HL-60 (cell line): ENCODE results near the gene TVP23A.

Experiments used
- DNase-seq, 2 experiments: peaks; one replicate each; pipeline ENCODE4 v3.0.0-alpha.2; 2010 to 2020; ENCODE audit warnings: low read depth in 1 of 2, low spot score in 1 of 2
- H3K27ac ChIP-seq: fragments of 250-450 bp; sonication (Bioruptor Pico); replicated peaks from 2 replicates; pipeline ENCODE4 v1.5.1; 2020; ENCODE audit warnings: mild to moderate bottlenecking, moderate library complexity
- H3K27me3 ChIP-seq: fragments of 250-450 bp; sonication (Bioruptor Pico); 2 replicates; pipeline ENCODE4 v1.5.1; 2021; ENCODE audit warnings: mild to moderate bottlenecking, moderate library complexity; ENCODE audit not compliant: insufficient read depth, poor library complexity, severe bottlenecking
- H3K4me3 ChIP-seq: replicated peaks from 2 replicates; pipeline ENCODE4 v1.5.1; 2011; ENCODE audit warnings: mild to moderate bottlenecking, control low read depth, low read length; ENCODE audit not compliant: insufficient read depth
- GABPA ChIP-seq: IDR thresholded peaks from 2 replicates; pipeline ENCODE4 v1.6.1; 2012; ENCODE audit warnings: low read depth
- POLR2AphosphoS5 ChIP-seq: IDR thresholded peaks from 2 replicates; pipeline ENCODE4 v1.6.1; 2012; ENCODE audit warnings: low read depth
- SPI1 ChIP-seq: IDR thresholded peaks from 2 replicates; pipeline ENCODE4 v1.6.1; 2012; ENCODE audit warnings: low read depth, mild to moderate bottlenecking, borderline replicate concordance
- TF ChIP-seq, protein P1 (sequence below): IDR thresholded peaks from one replicate; pipeline ENCODE4 v1.5.1; 2011; ENCODE audit warnings: low read length, control low read depth, inconsistent platforms; ENCODE audit not compliant: insufficient read depth
- TF ChIP-seq, protein P2 (sequence below): IDR thresholded peaks from 2 replicates; pipeline ENCODE4 v1.6.1; 2012; ENCODE audit warnings: low read depth; ENCODE audit not compliant: insufficient replicate concordance

Gene TVP23A

DNA sequence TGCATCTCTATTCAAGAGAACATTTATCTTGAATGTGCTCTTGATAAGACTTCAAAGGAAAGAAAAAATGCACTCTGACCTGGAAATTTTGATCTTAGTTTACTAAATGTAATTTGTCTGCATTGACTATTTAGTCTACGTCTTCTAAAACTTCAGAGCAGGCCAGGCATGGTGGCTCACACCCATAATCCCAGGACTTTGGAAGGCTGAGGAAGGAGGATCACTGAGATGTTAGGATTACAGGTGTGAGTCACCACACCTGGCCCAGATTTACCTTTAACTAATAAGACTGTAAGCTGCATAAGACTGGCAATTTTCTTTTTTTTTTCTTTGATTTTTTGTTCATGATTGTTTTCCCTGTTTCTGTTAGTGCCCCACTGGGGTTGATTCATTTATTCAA, 39.6 kb upstream of the TVP23A start:
- TF ChIP-seq, protein P1, sequence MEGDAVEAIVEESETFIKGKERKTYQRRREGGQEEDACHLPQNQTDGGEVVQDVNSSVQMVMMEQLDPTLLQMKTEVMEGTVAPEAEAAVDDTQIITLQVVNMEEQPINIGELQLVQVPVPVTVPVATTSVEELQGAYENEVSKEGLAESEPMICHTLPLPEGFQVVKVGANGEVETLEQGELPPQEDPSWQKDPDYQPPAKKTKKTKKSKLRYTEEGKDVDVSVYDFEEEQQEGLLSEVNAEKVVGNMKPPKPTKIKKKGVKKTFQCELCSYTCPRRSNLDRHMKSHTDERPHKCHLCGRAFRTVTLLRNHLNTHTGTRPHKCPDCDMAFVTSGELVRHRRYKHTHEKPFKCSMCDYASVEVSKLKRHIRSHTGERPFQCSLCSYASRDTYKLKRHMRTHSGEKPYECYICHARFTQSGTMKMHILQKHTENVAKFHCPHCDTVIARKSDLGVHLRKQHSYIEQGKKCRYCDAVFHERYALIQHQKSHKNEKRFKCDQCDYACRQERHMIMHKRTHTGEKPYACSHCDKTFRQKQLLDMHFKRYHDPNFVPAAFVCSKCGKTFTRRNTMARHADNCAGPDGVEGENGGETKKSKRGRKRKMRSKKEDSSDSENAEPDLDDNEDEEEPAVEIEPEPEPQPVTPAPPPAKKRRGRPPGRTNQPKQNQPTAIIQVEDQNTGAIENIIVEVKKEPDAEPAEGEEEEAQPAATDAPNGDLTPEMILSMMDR, result no peak
- no peak for TF ChIP-seq GABPA
- TF ChIP-seq, protein P2, sequence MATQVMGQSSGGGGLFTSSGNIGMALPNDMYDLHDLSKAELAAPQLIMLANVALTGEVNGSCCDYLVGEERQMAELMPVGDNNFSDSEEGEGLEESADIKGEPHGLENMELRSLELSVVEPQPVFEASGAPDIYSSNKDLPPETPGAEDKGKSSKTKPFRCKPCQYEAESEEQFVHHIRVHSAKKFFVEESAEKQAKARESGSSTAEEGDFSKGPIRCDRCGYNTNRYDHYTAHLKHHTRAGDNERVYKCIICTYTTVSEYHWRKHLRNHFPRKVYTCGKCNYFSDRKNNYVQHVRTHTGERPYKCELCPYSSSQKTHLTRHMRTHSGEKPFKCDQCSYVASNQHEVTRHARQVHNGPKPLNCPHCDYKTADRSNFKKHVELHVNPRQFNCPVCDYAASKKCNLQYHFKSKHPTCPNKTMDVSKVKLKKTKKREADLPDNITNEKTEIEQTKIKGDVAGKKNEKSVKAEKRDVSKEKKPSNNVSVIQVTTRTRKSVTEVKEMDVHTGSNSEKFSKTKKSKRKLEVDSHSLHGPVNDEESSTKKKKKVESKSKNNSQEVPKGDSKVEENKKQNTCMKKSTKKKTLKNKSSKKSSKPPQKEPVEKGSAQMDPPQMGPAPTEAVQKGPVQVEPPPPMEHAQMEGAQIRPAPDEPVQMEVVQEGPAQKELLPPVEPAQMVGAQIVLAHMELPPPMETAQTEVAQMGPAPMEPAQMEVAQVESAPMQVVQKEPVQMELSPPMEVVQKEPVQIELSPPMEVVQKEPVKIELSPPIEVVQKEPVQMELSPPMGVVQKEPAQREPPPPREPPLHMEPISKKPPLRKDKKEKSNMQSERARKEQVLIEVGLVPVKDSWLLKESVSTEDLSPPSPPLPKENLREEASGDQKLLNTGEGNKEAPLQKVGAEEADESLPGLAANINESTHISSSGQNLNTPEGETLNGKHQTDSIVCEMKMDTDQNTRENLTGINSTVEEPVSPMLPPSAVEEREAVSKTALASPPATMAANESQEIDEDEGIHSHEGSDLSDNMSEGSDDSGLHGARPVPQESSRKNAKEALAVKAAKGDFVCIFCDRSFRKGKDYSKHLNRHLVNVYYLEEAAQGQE, result no peak
- TF ChIP-seq POLR2AphosphoS5, result no peak
- TF ChIP-seq SPI1, result no peak
- Histone ChIP-seq H3K27ac (no peak overlapping the region), H3K4me3 (no peak overlapping the region), H3K27me3 (no peaks in the 10 kb centered on the region)
- DNase-seq, result no peak

DNA sequence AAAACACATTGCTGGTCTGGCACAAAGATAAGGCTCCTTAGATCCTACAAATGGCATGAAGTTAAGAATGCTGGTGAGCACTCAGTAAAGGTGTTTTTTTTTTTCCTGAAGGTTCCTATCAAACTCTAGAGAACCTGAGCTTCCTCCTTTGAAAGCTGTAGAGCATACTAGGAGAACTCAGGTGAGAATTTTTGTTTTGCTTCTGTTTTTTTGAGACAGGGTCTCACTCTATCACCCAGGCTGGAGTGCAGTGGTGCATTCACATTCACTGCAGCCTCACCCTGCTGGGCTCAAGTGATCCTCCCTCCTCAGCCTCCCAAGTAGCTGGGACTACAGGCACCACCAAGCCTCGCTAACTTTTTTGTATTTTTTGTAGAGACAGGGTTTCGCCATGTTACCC, 37.4 kb upstream of the TVP23A start:
- H3K27me3 ChIP-seq, result no peaks in the 10 kb centered on the region
- H3K4me3 ChIP-seq, result no peak overlapping the region
- TF ChIP-seq POLR2AphosphoS5 (no peak), SPI1 (no peak), GABPA (no peak)
- TF ChIP-seq, protein P1, result no peak
- TF ChIP-seq, protein P2, result no peak
- no peak for DNase-seq
- no peak overlapping the region for H3K27ac ChIP-seq

DNA sequence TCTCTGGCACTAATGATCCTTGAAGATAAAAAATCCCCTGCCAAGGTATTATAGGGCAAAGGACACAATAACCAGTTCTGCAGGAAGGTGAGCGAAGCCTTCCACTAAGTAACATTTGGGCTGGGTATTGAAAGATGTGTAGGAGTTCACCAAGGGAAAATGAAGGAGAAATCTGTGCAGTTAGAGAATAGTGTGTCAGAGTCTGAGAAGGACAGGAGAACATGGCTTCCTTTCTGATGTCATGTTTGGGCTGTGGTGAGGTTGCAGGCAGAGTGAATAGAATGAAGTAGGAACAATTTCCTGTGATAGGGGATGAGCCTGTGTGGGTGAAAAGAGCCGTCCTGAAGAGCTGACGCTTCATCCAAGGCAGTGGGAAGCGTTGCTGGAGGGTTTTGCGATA, 34.4 kb upstream of the TVP23A start:
- DNase-seq, result no peak
- Histone ChIP-seq H3K27ac (peak overlapping the region; percentile 46), H3K4me3 (no peak overlapping the region), H3K27me3 (no peaks in the 10 kb centered on the region)
- no peak for TF ChIP-seq POLR2AphosphoS5
- TF ChIP-seq SPI1, result no peak
- TF ChIP-seq, protein P2, result no peak
- TF ChIP-seq, protein P1, result no peak
- TF ChIP-seq GABPA, result no peak
